GM12878 (cell line): Measurements from ENCODE around the gene RPL27A.

Experiments used
- ATF3 ChIP-seq: IDR thresholded peaks from 2 replicates; pipeline ENCODE4 v1.6.1; 2011; ENCODE audit warnings: low read depth, mild to moderate bottlenecking, low read length, moderate library complexity, borderline replicate concordance; ENCODE audit errors: extremely low read depth
- BHLHE40 ChIP-seq, 2 experiments: fragments of 450-650 bp in 1 of 2; IDR thresholded peaks; 2 replicates each; pipeline ENCODE4 v1.6.1; 2011 to 2017; ENCODE audit warnings: low read depth in 2 of 2, borderline replicate concordance in 1 of 2, improper control_type of control experiment in 1 of 2, low read length in 1 of 2, mild to moderate bottlenecking in 1 of 2
- CREB1 ChIP-seq: IDR thresholded peaks from 2 replicates; pipeline ENCODE4 v1.6.1; 2012; ENCODE audit warnings: low read depth, mild to moderate bottlenecking, inconsistent platforms
- E2F8 ChIP-seq: fragments of 450-650 bp; IDR thresholded peaks from 2 replicates; pipeline ENCODE4 v1.6.1; 2018; ENCODE audit warnings: mild to moderate bottlenecking, low read depth, moderate library complexity; ENCODE audit not compliant: partially characterized antibody
- EZH2 ChIP-seq: IDR thresholded peaks from 2 replicates; pipeline ENCODE4 v1.6.1; 2012; ENCODE audit warnings: low read depth, mild to moderate bottlenecking, control low read depth, inconsistent platforms, low read length, borderline replicate concordance; ENCODE audit not compliant: control insufficient read depth
- HDAC2 ChIP-seq: fragments of 200-600 bp; sonication (generic); IDR thresholded peaks from 2 replicates; pipeline ENCODE4 v1.6.1; 2017
- KDM1A ChIP-seq: fragments of 200-600 bp; sonication (generic); IDR thresholded peaks from 2 replicates; pipeline ENCODE4 v1.6.1; 2016; ENCODE audit warnings: borderline replicate concordance
- NR2F1 ChIP-seq: fragments of 450-650 bp; conservative IDR thresholded peaks from 2 replicates; pipeline ENCODE4 v1.6.1; 2017; ENCODE audit warnings: mild to moderate bottlenecking
- POLR2A ChIP-seq: IDR thresholded peaks from 2 replicates; pipeline ENCODE4 v1.6.1; 2011; ENCODE audit warnings: low read depth, mild to moderate bottlenecking, low read length
- RCOR1 ChIP-seq: conservative IDR thresholded peaks from 2 replicates; pipeline ENCODE4 v1.6.1; 2012; ENCODE audit warnings: low read depth, low read length, improper control_type of control experiment
- ZBTB11 ChIP-seq: fragments of 450-650 bp; formaldehyde crosslinking; IDR thresholded peaks from 2 replicates; pipeline ENCODE4 v1.5.0; 2022; ENCODE audit warnings: mild to moderate bottlenecking, missing genetic modification characterization
- TF ChIP-seq, protein P1 (sequence below), 3 experiments: IDR thresholded peaks in 2 of 3; conservative IDR thresholded peaks in 1 of 3; 2 replicates each; pipeline ENCODE4 v1.5.1; 2011; ENCODE audit warnings: low read depth in 3 of 3, low read length in 3 of 3, mild to moderate bottlenecking in 3 of 3, control low read depth in 2 of 3, moderate library complexity in 2 of 3, inconsistent platforms in 1 of 3, mixed read lengths in 1 of 3; ENCODE audit not compliant: control insufficient read depth in 2 of 3, insufficient read depth in 1 of 3; ENCODE audit errors: extremely low read depth in 1 of 3

GRCh38 chr11:8707541-8708191 is 25.1 kb downstream of the RPL27A start:
- TF ChIP-seq EZH2, result no peak
- no peak for TF ChIP-seq CREB1
- TF ChIP-seq HDAC2, result no peak
- TF ChIP-seq KDM1A, result no peak
- TF ChIP-seq E2F8, result no peak
- no peak for TF ChIP-seq BHLHE40 (IDR thresholded peaks at IDR 0.05; ENCODE audit: borderline replicate concordance in 1 of 2, low read depth in 2 of 2, low read length in 1 of 2)
- no peak for TF ChIP-seq ATF3
- no peak for TF ChIP-seq POLR2A
- TF ChIP-seq, protein P1, sequence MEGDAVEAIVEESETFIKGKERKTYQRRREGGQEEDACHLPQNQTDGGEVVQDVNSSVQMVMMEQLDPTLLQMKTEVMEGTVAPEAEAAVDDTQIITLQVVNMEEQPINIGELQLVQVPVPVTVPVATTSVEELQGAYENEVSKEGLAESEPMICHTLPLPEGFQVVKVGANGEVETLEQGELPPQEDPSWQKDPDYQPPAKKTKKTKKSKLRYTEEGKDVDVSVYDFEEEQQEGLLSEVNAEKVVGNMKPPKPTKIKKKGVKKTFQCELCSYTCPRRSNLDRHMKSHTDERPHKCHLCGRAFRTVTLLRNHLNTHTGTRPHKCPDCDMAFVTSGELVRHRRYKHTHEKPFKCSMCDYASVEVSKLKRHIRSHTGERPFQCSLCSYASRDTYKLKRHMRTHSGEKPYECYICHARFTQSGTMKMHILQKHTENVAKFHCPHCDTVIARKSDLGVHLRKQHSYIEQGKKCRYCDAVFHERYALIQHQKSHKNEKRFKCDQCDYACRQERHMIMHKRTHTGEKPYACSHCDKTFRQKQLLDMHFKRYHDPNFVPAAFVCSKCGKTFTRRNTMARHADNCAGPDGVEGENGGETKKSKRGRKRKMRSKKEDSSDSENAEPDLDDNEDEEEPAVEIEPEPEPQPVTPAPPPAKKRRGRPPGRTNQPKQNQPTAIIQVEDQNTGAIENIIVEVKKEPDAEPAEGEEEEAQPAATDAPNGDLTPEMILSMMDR (IDR thresholded peaks at IDR 0.05 in 2 of 3, conservative IDR thresholded peaks at IDR 0.05 in 1 of 3; ENCODE audit: control insufficient read depth in 2 of 3, extremely low read depth in 1 of 3, insufficient read depth in 1 of 3, low read depth in 3 of 3, low read length in 3 of 3), result no peak
- TF ChIP-seq ZBTB11 (CRISPR knock-in tag), result no peak
- no peak for TF ChIP-seq NR2F1
- TF ChIP-seq RCOR1, result no peak
